ENCODE results near the gene TCFL5.
A peak's percentile ranks its signal among the peaks of the same experiment; 100 is the strongest.

The TCFL5 gene

DNA sequence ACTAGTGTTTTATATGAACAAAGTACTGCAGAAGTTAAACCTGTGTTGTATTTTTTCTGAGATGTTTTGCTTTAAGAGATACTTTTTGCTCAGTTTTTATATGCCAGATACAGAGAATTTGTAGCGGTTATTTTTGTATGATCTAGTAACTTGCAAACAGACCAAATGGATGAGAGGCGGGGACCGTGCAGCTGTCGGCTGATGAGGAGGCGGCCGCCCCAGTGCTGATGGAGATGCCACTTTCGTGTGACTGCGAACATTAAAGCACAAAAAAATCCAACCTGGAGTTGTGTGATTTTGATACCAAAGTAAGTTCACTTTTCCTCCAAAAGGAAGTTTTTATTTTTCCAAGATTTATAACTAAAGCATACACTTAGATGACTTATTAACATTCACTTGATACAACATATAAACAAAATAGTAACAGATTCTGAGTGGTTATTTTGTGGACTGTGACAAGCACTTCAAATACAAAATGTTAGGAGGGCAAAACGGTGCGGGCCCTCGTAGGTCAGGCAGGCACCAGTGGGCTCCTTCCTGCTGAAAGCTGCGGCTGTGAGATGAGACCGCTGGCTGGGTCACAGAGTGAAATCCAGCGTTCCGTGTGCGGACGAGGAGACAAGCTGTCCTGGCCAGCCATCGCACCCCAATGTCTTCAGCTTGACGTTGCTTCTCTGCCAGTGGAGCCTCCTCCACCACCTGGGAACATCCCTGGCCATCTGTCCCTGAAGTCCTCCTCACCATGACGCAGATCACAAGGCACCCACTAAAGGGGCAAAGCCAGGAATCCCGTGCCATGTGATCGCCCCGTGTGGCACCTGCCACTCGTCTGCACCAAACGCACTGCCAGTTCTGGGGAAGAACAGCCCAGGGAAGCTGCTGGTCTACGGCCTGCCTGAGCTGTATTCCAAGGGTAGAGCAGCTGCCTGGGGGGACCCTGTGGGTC is 61.0 kb downstream of the TCFL5 start:
- DNase-seq (ENCODE audit: extremely low read depth in 1 of 2, low read depth in 1 of 2), result no peak

DNA sequence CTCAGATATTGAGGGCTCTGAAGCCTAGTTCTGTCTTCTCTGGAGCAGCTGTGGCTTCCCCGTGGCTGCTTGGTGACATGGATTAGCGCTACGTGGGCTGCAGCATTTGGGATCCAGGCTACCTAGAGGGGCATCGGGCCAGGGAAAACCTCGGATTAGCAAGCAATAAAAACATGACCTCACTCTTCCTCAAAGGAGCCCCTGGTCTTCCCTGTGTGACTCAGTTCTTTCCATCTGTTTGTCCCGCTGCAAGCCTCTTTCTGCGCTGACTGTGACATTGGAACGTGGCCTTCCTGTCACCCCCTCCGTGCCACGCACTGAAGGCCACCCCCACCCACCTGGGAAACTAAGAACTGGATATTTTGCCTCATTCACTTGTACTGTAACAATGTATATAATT is 61.7 kb downstream of the TCFL5 start:
- no peak for DNase-seq (ENCODE audit: extremely low read depth in 1 of 2, low read depth in 1 of 2)

- DNase-seq (ENCODE audit: extremely low read depth in 1 of 2, low read depth in 1 of 2), result no peak
These were observed 62.2 kb downstream of the TCFL5 start for GRCh38 chr20:62799459-62799858.

DNA sequence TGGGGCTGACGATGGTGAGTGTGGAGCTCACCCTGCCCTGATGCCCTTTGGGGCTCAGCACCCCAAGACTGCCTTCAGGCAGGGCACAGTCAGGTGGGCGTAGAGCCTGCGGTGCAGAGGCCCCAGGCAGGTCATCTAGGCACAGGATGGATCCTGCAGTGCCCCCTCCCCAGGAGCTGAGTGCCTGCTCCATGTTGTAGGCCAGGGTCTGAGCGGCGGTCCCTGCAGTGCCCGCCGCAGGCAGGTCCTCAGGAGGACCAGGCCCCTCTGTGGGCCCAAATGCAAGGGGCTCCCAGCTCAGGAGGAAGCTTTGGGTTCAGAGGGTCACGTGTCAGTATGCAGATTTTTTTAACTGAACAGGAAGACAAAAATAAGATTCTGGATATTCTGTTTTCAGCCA is 62.6 kb downstream of the TCFL5 start:
- DNase-seq (ENCODE audit: extremely low read depth in 1 of 2, low read depth in 1 of 2), result no peak

- DNase-seq (ENCODE audit: extremely low read depth in 1 of 2, low read depth in 1 of 2), result no peak
These were observed 63.7 kb downstream of the TCFL5 start for GRCh38 chr20:62797671-62798532.

- no peak for DNase-seq (ENCODE audit: extremely low read depth in 1 of 2, low read depth in 1 of 2)
These were observed 64.7 kb downstream of the TCFL5 start for GRCh38 chr20:62796699-62797491.

- DNase-seq (ENCODE audit: extremely low read depth in 1 of 2, low read depth in 1 of 2), result peak in 1 of 2 donors; percentile 61
These were observed 66.4 kb downstream of the TCFL5 start for GRCh38 chr20:62795023-62795761.

- peak; percentile 86 to 88 for DNase-seq (ENCODE audit: extremely low read depth in 1 of 2, low read depth in 1 of 2)
These were observed 67.5 kb downstream of the TCFL5 start for GRCh38 chr20:62794007-62794724.

DNA sequence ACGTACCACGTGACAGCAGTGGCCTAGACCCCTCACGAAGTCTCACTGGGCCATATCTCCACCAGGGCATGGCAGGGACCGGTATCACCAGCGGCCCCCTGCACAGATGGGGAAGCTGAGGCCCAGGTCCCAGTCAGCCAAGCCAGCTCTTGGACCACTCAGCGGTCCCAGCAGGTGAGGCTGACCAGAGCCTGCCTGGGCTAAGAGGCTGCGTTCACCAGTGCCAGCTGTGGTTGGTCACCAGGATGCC is 67.9 kb downstream of the TCFL5 start:
- DNase-seq (ENCODE audit: extremely low read depth in 1 of 2, low read depth in 1 of 2), result no peak

DNA sequence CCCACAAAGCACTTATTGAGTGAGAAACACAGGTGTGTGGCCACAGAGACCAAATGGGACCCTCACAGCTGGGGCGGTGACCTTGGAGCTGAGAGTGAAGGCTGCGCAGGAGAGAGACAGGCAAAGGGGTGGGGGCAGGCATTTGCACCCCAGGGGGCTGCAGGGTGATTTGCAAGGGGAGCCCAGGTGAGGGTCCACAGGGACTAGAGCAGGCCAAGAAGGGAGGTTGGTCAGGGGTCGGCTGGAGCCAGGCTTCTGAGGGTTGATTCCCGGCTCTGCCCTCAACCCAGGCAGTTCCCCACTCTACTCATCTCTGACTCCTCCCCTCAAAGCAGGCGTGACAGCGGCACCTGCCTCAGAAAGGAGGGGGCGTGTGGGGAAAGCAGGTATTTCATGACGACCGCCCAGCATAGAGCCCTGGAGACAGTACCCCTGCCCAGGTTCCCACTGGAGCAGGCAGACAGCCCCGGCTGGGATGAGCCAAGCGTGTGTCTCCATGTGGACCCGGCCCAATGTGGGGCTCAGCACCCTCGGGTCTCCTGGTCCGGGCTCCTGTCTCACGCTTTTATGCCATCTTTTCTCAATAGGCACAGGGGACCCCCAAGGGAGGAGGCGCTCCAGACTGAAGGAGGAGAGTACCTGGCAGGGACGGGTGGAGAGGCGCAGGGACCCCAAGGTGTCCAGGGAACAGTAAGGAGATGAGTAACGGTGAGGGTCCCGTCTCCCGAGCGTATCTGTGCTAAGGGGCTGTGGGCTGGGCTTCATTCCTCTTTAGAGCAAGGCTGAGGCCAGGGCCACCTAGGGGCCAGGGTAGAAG is 68.5 kb downstream of the TCFL5 start:
- no peak for DNase-seq (ENCODE audit: extremely low read depth in 1 of 2, low read depth in 1 of 2)

GRCh38 chr20:62792182-62792939 is 69.3 kb downstream of the TCFL5 start:
- DNase-seq (ENCODE audit: extremely low read depth in 1 of 2, low read depth in 1 of 2), result no peak

DNA sequence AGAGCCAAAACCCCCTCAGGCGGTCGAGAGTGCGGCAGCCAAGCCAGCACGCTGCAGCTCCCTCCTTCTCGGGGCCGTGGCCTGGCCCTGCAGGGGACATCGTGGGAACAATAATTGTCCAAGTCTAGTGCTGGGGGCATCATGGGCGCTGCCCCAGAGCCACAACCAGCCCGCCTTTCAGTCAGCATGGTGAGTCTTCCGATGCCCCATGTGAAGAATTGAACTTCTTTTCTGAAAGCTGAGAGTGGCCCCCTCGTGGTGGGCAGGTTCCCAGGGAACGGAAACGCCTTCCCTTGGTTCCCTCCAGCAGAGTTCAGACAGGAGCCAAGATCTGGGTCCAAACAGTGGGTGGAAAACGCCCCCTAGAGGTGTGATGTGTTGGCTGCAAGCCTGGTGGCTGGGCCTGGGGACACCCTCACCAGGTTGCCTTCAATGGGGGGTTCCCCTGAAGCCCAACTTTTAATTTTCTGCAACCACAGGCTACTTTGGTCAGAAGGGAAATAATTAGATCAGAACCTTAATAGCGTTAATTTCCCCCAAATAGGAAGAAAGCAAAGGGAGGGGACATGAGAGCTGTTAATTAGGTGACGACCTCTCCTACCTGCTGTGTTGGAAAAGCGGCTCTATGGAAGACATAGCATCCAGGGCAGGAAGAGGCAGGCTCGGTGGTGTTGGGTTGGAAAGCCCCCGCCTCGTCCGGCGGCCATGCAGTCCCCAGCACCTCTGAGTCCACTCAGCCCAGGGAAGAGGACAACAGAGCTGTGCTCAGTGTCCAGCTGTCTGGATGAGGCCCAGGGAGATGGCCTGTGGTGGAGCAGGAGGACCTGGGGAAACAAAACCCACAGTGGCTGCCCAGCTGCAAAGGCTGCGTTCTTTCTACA is 70.1 kb downstream of the TCFL5 start:
- DNase-seq (ENCODE audit: extremely low read depth in 1 of 2, low read depth in 1 of 2), result peak in 1 of 2 donors; percentile 68

All from stimulated activated CD8-positive, alpha-beta memory T cell treated with anti-CD3 and anti-CD28 coated beads, Interleukin-7, amount 100 ng/mL, for 48 hours (primary cell).